Measurements from ENCODE around the gene PLAU. TPM values are rescaled to one million over a fixed set of nuclear protein-coding genes. Genes with fewer than 3 reads are reported as not detected.

Gene PLAU
- total and polyA plus RNA-seq, 2 of the 13 experiments (the other 11 are each of a cell fraction or from before 2014, with no cell fraction given) = 0.45 to 11.2 TPM

DNA sequence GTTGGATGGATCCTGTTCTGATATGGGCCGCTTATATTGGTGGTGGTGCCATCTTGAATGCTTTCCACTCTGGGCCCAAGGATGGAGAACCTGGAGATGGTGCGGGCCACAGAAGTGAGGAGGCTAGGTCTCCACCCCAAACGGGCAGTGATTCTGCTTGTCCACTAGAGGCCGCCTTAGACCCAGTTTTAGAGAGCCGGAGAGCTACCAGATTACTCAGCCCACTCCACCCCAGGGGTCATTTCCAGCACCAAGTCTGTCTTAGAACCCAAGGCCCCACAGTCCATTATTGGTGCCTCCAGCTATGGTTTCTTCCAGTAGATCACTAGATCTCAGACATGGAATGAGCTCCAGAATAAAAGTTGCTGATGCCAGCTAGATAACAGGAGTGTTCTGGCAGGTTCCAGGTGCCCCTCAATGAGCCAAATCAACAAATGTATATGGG, 24.8 kb upstream of the PLAU start (continued):
- TF ChIP-seq, protein P1, sequence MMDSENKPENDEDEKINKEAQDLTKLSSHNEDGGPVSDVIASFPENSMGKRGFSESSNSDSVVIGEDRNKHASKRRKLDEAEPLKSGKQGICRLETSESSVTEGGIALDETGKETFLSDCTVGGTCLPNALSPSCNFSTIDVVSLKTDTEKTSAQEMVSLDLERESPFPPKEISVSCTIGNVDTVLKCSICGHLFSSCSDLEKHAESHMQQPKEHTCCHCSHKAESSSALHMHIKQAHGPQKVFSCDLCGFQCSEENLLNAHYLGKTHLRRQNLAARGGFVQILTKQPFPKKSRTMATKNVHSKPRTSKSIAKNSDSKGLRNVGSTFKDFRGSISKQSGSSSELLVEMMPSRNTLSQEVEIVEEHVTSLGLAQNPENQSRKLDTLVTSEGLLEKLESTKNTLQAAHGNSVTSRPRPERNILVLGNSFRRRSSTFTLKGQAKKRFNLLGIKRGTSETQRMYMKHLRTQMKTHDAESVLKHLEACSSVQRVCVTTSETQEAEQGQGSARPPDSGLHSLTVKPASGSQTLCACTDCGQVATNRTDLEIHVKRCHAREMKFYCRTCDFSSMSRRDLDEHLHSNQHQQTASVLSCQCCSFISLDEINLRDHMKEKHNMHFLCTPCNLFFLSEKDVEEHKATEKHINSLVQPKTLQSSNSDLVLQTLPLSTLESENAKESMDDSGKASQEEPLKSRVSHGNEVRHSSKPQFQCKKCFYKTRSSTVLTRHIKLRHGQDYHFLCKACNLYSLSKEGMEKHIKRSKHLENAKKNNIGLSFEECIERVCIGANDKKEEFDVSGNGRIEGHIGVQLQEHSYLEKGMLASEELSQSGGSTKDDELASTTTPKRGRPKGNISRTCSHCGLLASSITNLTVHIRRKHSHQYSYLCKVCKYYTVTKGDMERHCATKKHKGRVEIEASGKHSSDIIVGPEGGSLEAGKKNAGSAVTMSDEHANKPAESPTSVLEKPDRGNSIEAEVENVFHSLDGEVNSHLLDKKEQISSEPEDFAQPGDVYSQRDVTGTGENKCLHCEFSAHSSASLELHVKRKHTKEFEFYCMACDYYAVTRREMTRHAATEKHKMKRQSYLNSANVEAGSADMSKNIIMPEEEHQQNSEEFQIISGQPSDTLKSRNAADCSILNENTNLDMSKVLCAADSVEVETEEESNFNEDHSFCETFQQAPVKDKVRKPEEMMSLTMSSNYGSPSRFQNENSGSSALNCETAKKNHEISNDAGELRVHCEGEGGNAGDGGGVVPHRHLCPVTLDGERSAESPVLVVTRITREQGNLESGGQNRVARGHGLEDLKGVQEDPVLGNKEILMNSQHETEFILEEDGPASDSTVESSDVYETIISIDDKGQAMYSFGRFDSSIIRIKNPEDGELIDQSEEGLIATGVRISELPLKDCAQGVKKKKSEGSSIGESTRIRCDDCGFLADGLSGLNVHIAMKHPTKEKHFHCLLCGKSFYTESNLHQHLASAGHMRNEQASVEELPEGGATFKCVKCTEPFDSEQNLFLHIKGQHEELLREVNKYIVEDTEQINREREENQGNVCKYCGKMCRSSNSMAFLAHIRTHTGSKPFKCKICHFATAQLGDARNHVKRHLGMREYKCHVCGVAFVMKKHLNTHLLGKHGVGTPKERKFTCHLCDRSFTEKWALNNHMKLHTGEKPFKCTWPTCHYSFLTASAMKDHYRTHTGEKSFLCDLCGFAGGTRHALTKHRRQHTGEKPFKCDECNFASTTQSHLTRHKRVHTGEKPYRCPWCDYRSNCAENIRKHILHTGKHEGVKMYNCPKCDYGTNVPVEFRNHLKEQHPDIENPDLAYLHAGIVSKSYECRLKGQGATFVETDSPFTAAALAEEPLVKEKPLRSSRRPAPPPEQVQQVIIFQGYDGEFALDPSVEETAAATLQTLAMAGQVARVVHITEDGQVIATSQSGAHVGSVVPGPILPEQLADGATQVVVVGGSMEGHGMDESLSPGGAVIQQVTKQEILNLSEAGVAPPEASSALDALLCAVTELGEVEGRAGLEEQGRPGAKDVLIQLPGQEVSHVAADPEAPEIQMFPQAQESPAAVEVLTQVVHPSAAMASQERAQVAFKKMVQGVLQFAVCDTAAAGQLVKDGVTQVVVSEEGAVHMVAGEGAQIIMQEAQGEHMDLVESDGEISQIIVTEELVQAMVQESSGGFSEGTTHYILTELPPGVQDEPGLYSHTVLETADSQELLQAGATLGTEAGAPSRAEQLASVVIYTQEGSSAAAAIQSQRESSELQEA (CRISPR knock-in tag; IDR thresholded peaks at IDR 0.05; ENCODE audit: not compliant biosample characterization) = peak; percentile 53

DNA sequence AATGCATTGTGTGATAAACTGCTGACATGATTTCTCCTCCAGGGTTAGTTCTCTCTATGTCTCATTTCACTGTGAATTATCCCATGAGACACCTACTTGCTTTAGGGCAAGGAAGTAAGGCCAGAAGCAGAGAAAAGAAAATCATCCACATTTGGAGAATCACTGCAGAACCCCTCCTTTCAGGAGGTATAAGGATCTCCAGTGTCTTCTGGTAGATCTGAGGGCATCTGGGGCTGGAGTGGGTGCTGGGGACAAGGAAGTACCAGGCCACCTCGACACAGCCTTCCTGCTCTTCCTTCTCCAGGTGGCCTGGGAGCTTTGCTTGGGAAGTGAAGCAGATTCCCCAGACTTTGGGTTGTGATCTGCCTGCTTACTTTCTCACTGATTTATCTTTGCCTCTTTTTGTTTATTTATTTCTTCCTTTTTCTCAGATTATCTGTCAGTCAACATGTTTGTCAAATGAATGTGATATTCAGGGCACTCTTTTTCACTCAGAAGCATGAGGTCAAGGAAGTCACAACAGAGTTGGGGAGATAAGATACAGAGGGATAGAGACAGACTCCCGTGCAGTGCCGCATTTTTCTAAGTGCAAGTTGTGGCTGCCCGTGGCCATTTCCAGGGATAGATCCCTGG, 24.2 kb upstream of the PLAU start:
- Histone ChIP-seq H3K4me2 (ENCODE audit: low read depth, low read length) (peak overlapping the region; percentile 33; the same call in 1 of the 2 replicates), H3K9ac (ENCODE audit: insufficient read depth, low read depth, low read length) (no peak overlapping the region), H3K4me1 (ENCODE audit: insufficient read depth, low read length) (peaks cover 13% of the 10 kb centered on the region; the same call in 1 of the 2 replicates), H3K9me3 (ENCODE audit: low read length) (no peaks in the 10 kb centered on the region), H3K4me3 (replicated peaks in 1 of 3; ENCODE audit: insufficient read depth in 1 of 3, low read depth in 2 of 3, low read length in 3 of 3) (no peak overlapping the region), H3K36me3 (replicated peaks in 1 of 2; ENCODE audit: control insufficient read depth in 1 of 2, insufficient read depth in 2 of 2, low read length in 2 of 2) (no peaks in the 10 kb centered on the region), H3K27ac (ENCODE audit: extremely low read length, insufficient read depth, low read length) (no peak overlapping the region), H4K20me1 (ENCODE audit: insufficient read depth, low read length) (no peaks in the 10 kb centered on the region), H3K79me2 (ENCODE audit: insufficient read depth, low read length) (no peaks in the 10 kb centered on the region), H3K27me3 (ENCODE audit: control insufficient read depth in 1 of 2, insufficient read depth in 2 of 2, low read length in 2 of 2) (peaks cover 2 to 10% of the 10 kb centered on the region in 2 experiments; a peak in 4 of 5 replicates), H2AFZ (ENCODE audit: low read length) (no peak overlapping the region)
- POLR2A ChIA-PET = interaction anchor here (0.6 to 1.0 kb wide), 2 partner anchors 24 to 46 kb away, joined by 3 to 4 read pairs; partner anchors contain the start of gene PLAU
- 0% methylated on average over 4 of the region's 4 CpGs for WGBS (ENCODE audit: low lambda C conversion rate)
- in situ Hi-C loops (cut with HindIII; ENCODE audit: extremely low pct_ligation_motif_present, low pct_unique_long_range_greater_than_20kb) = loop anchor here (5.0 kb wide), 2 partner anchors 51 to 196 kb away; no protein-coding TSS in a partner anchor
- FAIRE-seq (no peak), ATAC-seq (peak; percentile 34), DNase-seq (ENCODE audit: low spot score) (no peak)
- CTCF ChIA-PET (ENCODE audit: low intra/inter-chr PET ratio, low total read pairs) = interaction anchor here (1.7 to 3.8 kb wide), 3 partner anchors 54 to 194 kb away, joined by 14 to 60 read pairs (median 19); no protein-coding TSS in a partner anchor
- intact Hi-C loops (cut with micrococcal nuclease; ENCODE audit: unreplicated experiment) = loop anchor here (1.0 to 2.0 kb wide), 4 partner anchors 16 to 194 kb away; no protein-coding TSS in a partner anchor
- BruUV-seq (replicated peaks) = no TSS peak
- TF ChIP-seq, protein P2, sequence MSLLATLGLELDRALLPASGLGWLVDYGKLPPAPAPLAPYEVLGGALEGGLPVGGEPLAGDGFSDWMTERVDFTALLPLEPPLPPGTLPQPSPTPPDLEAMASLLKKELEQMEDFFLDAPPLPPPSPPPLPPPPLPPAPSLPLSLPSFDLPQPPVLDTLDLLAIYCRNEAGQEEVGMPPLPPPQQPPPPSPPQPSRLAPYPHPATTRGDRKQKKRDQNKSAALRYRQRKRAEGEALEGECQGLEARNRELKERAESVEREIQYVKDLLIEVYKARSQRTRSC (CRISPR knock-in tag; IDR thresholded peaks at IDR 0.05; ENCODE audit: low read depth) = no peak
- TF ChIP-seq, protein P3, sequence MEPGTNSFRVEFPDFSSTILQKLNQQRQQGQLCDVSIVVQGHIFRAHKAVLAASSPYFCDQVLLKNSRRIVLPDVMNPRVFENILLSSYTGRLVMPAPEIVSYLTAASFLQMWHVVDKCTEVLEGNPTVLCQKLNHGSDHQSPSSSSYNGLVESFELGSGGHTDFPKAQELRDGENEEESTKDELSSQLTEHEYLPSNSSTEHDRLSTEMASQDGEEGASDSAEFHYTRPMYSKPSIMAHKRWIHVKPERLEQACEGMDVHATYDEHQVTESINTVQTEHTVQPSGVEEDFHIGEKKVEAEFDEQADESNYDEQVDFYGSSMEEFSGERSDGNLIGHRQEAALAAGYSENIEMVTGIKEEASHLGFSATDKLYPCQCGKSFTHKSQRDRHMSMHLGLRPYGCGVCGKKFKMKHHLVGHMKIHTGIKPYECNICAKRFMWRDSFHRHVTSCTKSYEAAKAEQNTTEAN (CRISPR knock-in tag; conservative IDR thresholded peaks at IDR 0.05) = no peak
- TF ChIP-seq, protein P4, sequence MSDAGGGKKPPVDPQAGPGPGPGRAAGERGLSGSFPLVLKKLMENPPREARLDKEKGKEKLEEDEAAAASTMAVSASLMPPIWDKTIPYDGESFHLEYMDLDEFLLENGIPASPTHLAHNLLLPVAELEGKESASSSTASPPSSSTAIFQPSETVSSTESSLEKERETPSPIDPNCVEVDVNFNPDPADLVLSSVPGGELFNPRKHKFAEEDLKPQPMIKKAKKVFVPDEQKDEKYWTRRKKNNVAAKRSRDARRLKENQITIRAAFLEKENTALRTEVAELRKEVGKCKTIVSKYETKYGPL (CRISPR knock-in tag; IDR thresholded peaks at IDR 0.05) = no peak
- TF ChIP-seq NR1H2 (CRISPR knock-in tag; IDR thresholded peaks at IDR 0.05; ENCODE audit: borderline replicate concordance, low read depth) (no peak), RBM22 (optimal IDR thresholded peaks at IDR 0.05; ENCODE audit: low read length) (no peak), RFXAP (CRISPR knock-in tag; IDR thresholded peaks at IDR 0.05; ENCODE audit: borderline replicate concordance) (no peak), MBNL3 (CRISPR knock-in tag; conservative IDR thresholded peaks at IDR 0.05) (no peak), ZNF75D (CRISPR knock-in tag; IDR thresholded peaks at IDR 0.05; ENCODE audit: borderline replicate concordance) (no peak), TGIF2 (CRISPR knock-in tag; IDR thresholded peaks at IDR 0.05) (no peak)
